Activated CD4-positive, alpha-beta T cell treated with anti-CD3 and anti-CD28 coated beads, Interleukin-2, amount 50 U/mL, for 4 hours (primary cell): ENCODE data around the gene FRMD6.
"Not testable (repeated sequence)": the region's sequence is repeated elsewhere in the genome, so short reads cannot be mapped to it uniquely, and the experiment has no call there.

Experiments used
- DNase-seq, 2 experiments: peaks; one replicate each; pipeline ENCODE4 v3.0.0-alpha.2; 2020

Gene FRMD6

DNA sequence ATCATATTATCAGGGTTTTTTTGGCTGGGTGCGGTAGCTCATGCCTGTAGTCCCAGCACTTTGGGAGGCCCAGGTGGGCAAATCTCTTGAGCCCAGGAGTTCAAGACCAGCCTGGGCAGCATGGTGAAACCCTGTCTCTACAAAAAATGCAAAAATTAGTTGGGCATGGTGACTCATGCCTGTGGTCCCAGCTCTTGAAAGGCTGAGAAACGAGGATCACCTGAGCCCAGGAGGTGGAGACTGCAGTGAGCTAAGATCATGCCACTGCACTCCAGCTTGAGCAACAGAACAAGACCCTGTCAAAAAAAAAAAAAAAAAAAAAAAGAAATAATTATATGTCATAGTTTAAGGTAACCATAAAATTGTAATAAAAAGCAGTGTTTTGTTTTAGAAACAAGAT, 18.4 kb upstream of the FRMD6 start:
- DNase-seq = not testable (repeated sequence)

DNA sequence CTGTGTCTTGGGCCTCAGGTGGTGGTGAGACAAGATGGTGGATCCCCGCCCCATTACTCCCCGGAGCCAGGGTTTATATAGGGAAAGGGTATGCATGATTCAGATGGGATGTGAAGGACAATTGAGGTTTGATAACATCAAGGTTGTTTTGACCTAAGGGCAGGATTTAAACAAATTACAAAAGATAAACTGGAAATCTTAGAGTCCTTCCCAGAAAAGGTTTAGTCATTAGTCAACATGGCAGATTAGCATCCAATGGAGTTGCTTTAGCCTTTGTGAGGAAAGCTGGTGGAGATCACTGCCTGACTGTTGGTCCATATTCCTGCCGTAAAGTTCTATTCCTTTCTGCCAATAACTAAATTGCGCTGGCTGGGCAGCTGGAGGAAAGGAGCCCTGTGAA, 15.6 kb upstream of the FRMD6 start:
- no peak for DNase-seq

DNA sequence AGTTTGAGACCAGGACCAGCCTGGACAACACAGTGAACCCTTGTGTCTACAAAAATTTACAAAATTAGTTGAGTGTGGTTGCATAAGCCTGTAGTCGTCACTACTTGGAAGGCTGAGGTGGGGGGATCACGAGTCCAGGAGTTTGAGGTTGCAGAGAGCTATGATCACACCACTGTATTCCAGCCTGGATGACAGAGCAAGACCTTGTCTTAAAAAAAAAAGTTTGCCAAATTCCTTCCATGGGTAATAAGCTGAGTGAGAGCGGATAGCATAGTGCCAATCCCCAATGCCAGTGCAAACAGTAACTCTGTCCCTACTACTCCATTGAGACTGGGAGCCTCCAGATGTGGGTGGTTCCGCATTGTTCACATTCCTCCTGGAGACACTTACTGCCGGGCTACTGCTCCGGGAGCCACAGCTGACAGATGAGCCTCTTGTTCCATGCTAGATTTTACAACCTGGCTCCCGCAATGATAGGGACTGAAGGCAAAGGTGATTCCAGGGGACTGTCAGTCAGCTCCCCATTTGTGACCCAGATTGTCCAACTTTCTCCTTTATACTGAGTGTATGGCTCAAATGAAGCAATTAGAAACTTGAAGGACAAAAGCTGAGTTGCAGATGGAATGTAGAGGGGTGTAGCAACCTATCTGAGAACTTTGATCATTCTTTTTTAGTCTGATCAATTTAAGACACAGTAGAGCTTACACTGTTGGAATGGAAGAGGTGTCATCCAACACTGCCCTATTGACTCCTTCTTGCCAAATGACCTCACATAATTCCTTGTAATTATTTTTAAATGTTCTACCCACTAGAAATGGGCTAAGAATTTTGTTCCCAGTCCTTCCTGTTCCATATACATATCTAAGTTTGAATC, 13.4 kb upstream of the FRMD6 start:
- no peak for DNase-seq

DNA sequence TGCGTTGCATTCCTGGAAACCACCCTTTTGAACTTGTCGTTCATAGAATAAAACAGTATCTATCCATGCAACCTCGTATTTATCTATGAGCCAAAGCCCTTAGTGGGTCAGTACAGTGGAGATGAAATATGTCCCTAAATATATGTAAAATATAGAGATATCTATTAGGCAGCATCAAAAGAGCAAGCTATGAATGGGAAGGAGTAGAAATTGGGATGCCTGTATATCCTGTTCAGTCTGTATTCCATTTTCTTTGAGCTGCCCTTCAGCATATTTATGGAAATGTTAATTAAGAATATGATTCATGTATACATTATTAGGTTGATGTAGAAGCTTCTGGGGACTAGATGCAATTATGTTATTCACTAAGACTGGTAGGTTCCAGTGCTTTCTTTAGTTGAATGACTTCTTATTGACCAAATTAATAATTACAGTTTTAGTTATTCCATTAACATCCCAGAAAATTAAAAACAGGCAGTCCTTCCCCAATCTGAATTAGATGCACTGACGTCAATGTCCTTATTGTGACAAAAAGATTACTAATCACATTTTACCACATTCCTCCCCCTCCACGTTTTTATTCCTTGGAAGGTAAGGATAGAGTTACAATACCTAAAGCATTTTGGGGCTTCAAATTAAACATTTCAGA, 11.9 kb upstream of the FRMD6 start:
- DNase-seq = no peak

DNA sequence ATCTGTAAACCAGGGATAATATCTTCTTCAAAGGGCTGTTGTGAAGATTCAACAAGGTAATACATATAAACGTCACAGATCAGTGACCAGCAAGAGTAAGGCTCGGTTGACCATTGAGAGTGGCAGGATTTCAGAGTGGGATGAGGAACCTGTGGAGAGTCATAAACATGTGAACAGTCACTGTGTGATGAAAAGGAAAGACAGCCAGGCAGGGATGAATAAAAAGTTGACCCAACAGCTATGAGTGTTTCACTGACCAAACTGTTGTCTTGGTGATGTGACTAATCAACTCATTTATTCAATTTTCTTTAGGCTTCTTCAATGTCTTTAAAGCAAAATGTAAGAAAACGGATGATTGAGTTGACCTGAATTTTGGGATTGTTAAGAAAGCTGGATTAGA, 8.6 kb upstream of the FRMD6 start:
- no peak for DNase-seq

DNA sequence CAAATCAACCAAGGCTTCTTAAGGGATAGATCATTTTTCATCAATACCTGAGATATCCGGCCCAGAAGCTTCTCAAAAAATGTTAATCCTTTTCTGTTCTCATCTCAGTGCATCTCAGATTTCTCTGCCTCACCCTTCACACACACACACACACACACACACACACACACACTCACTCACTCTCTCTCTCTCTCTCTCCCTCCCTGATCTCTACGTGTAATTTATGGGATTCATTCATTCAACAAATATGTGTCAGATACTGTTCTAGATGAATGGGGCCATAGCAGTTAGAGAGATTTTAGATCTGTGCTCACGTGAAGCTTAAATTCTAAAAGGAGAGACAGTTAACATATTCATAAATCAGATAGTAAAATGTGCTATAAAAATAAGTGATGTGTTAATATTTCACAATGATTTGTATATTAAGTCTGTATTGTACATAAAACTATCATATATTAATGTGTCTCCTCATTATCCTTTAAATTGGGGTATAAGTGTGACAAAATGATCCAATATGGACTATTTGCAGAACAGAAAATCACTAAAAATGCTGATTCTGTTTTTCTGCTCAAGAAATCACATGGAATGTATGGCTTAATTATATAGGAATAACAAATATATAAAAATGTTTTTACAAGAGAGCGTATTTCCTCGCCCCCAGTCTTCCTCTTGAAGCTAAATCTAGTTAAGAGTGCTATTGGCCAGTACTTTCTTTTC, 7.3 kb upstream of the FRMD6 start:
- DNase-seq = no peak

DNA sequence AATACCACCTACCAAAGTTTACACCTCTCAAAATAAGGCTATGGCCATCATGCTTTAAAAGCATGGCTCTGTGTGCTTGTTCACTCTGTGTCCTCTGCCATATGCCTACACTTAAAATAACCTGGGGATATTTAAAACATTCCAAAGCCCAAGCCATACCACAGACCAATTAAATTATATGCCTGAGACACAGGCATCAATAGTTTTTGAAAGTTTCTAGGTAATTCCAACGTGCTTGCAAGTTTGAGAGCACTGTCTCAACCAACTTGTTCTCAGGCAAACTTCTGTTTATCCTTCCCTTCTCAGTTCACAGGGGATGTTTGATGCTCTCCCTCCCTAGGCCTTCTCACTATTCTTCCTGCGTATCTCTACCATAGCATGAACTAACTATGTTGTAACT, 3.4 kb upstream of the FRMD6 start:
- no peak for DNase-seq

DNA sequence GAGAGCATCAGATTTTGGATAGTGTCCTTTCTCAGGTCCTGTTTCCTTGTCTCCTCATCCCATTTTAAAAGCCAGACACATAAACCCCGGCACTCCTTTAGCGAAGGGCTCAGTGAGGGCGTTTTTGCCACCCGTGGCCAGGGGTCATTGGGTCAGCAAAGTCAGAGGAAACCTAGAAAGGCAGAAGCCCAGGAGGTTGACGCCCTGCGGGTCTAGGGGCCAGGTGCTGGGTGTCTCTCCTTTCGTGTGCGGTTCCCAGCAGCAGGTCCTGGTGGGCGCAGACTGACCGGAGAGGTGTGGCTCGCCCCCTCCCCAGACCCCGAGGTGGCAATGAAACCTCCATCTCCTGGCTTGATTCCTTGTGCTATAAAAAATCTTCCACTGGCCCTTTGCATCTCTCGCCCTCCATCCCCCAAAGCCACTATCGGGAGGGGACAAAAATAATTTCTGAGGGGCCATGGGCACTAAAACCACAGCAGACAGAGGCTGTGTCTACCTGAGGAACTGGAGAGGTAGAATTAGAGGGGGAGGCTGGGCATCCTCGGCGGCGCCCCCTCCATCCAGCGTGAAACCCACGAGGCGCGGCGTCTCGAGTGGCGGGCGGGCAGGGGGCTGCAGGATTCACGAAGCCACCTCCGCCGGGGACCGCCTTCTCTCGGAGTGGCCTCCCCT, 858 bp upstream of the FRMD6 start:
- no peak for DNase-seq

DNA sequence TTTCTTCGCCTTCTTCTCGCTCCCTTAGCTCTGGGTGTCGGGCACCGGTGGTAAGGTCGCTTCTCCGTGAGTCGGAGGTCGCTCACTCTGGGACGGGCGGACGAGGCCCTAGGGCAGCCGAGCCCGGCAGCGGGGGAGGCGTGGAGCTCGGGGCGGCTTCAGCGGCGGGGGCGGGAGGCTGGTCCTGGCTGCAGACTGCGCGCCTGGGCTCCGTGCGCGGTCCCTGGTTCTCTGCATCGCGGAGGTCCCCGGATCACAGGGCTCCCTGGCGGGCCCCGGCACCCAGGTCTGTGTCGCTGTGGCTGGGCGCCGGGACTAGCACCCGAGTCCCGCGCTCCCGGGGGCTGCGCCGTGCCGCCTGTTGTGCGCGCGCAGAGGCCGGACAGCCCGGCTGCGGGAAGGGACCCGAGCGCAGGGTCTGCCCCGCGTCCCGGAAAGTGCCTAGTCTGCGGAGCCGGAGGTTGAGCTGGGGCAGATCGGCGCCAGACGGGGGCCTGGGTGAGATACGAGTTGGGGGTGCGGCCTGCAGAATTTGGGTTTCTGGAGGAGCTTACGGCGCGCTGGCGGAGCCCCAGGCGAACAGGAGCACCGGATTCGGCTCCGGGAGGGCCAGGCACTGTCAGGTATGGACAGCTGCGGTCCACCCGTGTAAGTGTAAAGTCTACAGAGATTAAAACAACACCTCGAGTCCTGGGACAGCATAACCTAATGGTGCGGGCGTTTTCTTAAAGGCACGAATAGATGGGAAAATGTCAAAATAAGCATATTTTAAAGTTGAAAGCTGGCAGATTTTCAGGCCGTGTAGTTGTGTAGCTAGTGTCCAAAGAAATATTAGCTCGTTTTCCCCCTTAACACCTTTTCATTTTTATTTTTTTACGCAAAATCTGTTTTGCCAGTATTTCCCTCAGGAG, 713 bp downstream of the FRMD6 start:
- peak; percentile 9 to 15 for DNase-seq

DNA sequence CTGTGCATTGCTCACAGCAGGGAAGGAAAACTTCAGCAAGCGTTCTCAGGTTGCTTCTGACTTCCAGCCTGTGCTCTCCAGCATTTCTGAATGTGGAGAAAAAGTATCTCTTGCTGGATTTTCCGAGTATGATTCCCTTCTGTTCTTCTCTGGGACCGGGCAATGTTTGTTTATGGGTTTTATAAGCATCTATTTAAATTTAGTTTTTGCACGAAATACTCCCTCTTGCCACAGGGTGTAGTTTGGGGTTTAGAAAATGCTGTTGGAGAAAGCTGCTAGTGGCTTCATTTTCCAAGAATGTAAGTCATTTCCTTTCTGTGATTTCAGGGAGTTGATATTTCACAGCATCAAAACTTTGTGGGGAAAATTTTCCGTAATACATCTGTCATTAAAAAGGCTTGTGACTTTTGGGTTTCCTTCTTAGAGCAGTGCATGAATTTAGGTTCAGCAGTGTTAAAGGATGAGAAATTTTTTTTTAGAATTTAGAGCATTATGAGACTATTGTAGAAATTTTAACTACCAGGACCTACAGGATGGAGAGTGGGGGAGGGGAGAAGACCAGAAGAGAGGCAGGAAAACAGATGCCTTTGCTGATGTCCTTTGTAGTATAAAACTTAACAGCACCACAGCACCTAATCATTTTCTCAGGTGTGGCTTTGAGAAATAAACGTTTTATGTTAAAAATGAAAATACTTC, 1.5 kb downstream of the FRMD6 start:
- DNase-seq = no peak

DNA sequence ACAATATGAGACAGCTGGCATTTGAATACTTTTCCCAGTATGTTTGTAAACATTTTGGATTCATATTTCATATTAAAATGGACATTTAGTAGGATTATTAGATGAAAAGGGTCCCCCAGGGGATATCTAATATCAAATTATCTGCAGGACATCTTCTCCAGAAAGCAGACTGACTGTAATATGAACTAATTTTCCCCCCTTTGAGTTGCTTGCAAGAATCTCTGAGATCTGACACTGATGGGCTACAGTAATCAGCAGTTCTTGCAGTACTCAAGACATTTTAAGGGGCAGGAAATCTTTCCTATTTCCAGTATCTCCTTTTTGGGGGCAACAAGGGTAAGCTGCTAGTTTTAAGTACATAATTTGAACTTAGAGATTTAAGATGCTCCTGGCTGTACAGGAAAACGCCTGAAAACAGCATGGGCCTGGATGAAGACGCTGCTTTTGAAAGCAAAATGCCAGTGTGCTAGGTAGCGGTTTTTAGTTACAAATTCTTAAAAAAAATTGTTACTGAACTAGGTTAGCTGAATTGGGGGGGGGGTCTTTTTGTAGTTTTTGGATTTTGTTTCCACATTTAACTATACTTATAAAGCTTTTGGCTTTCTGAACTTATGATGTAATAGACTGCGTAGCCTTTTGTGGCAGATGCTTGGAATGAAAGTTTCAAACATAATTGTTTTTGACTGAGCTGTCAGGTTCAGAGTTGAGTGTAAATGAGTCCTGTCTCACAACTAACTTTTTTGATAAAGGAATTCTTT, 2.2 kb downstream of the FRMD6 start:
- no peak for DNase-seq

DNA sequence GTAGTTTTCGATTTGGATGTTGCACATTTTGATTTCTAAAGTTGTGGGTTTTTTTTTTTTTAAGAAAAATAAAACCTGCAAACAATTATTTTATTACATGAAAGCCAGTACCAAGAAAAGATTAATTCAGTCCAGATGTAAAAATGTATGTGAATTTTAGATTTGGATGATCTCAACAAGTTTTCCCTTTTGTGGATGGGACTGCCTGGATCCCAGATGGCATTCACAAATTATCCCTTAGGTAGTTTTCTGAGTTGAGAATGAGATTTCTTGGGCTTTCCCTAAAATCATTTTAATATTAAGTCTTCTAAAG, 2.8 kb downstream of the FRMD6 start:
- no peak for DNase-seq

DNA sequence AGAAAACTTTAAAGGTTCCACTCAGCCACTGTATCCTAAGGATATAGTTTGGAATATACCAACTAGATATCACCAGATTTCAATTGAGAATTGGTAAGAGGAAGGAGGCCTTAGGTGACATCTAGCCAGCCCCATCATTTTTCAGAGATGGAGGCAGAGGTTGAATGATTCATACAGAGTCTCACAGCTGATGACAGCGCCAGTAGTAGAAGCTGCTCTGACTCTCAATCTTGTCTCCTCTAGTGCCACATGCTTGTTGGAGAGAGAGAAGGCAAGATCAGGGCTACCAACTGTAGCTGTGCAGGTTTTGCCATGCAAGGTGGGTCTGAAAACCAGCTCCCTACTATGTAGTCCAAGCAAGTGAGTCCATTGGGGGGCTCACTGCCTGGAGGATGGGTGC, 6.1 kb downstream of the FRMD6 start:
- DNase-seq = no peak

DNA sequence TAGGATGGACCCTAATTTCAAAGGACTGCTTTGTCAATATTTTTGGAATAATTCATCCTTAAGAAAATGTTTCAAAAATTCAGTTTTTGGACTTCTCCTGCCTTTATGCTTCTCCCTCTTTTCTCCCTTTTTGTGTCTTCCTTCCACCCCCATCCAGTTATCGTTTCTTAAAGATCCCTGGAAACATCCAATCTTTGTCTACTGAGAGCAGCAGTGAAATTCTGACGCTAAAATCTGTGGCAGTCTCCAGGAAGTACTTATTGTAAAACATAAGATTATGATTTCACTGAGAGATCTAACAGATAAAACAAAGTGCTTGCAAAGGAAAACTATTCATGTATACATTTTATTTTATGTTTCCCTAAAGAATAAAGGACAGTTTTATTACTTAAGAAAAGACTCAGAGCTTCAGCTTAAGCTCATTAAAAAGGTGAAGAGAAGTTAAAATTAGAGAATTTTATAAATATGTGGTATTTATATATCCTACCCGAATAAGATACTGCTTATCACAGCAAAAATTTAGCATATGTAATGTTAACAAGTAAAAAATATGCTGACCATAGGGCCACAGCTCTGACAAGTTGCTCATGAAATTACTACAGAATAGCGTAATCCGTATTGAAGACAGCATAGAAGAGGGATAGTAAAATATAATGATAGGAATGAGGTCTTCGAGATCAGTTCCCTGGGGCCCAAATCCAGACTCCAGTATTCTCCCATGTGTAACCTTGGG, 6.9 kb downstream of the FRMD6 start:
- no peak for DNase-seq

DNA sequence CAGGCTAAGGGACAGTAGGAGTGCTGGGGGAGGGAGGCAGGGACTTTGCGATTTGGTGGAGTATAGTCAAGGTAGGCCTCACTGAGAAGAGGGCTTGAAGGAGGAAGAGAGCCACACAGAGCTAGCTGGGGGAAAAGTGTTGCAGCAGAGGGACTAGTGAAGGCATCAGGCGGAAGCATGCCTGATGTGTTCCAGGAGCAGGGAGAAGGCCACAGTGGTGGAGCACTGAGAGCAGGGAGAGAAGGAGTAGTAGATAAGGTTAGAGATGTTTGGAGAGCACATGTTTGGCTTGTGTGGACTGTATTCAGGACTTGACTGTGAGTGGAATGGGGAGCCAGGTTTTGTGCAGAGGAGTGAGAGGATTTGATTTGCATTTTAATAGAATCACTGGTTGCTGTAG, 9.0 kb downstream of the FRMD6 start:
- no peak for DNase-seq

DNA sequence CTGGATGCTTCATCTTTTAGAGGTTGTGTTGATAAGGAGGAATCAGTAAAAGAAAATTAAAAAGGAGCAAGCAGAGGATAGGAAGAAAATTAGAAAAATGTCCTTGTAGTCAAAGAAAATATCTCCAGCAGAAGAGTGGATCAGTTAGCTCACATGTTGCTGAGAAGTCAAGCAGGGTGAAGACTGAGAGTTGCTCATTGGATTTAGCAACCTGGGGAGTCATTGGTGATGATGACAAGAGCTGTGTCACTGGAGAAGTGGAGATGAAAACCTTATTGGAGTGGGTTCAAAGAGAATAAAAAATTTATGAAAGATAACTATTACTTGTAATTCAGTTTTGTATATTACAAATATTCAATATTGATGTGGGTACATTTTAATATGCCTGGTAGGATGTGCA, 9.8 kb downstream of the FRMD6 start:
- DNase-seq = no peak

DNA sequence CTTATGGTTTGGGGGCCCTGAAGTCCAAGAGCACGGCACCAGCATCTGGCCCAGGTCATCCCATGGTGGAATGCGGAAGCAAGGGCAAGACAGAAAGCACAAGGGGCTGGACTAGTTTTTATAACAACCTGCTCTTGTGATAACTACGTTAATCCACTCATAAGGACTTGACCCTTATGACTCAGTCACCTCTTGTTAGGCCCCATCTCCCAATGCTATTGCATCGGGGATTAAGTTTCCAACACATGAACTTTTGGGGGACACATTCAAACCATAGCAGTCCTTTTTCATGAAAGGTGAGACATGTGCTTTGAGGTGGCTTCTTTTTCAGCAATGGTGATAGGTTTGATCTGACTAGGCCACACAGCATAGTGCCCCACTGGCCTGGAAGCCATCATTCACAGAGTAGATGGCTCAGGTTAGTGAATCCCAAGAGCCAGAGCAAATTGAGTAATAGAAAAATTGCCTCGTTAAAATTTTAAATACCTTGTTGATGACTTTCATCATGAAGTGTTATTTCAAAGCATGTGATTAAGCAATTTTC, 12.1 kb downstream of the FRMD6 start:
- DNase-seq = no peak

DNA sequence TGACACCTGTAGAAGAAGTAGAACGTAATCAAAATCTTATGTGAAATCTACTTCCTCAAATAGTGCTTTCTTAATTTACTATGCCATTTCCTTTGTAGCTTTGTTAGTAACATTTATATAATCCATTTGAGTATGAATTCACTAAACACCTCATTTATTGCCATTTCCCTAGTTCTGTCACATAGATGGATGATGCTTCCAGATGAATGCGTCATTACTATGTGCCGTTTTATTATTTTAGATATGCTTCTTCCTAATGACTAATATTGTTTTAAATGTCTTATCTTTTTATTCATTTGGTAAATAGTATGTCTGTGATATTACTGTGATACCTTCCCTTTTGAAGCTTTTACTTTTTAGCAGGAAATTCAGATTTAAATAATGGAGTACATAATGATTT, 14.4 kb downstream of the FRMD6 start:
- DNase-seq = no peak

DNA sequence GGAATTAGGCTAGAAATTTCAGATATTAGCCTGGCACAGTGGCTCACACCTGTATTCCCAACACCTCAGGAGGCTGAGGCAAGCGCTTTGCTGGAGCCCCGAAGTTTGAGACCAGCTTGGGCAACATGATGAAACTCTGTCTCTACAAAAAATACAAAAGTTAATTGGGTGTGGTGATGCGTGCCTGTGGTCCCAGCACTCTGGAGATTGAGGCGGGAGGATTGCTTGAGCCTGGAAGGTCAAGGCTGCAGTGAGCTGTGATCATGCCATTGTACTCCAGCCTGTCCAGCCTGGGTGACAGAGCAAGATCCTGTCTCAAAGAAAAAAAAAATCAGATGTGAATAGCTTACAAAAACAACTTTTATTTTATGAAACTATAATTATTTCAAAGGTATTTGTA, 15.1 kb downstream of the FRMD6 start:
- no peak for DNase-seq

DNA sequence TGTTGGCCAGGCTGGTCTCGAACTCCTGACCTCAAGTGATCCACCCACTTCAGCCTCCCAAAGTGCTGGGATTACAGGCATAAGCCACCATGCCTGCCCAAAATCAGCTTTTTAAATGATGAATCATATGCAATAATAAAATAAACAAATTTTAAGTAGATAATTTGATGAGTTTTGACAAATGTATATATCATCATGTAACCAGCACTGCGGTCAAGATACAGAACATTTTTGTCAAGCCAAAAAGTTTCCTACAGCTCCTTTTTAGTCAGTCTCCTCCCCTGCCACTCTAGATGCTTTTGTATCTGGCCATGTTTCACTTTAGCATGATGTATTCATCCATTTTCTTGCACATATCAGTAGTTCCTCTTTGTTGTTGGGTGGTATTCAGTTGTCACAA, 17.2 kb downstream of the FRMD6 start:
- DNase-seq = no peak
